Left ventricle myocardium inferior (tissue), 1 donor: ENCODE results near the gene RAB23. TPM values are rescaled to one million over a fixed set of nuclear protein-coding genes. Genes with fewer than 3 reads are reported as not detected.

Source experiments
- DNase-seq: peaks from one replicate; pipeline ENCODE4 v3.0.0-alpha.2; 2020
- H3K27ac ChIP-seq: fragments of 200-600 bp; replicated peaks from 2 replicates; pipeline ENCODE4 v1.8.0; 2021
- H3K27me3 ChIP-seq: fragments of 200-600 bp; 2 replicates; pipeline ENCODE4 v1.8.0; 2021; ENCODE audit warnings: low read depth
- H3K36me3 ChIP-seq: fragments of 200-600 bp; 2 replicates; pipeline ENCODE4 v1.8.0; 2021
- H3K4me1 ChIP-seq: fragments of 200-600 bp; 2 replicates; pipeline ENCODE4 v1.8.0; 2021
- H3K4me3 ChIP-seq: fragments of 200-600 bp; 2 replicates; pipeline ENCODE4 v1.8.0; 2021; ENCODE audit warnings: mild to moderate bottlenecking, moderate library complexity
- H3K9me3 ChIP-seq: fragments of 200-600 bp; replicated peaks from 2 replicates; pipeline ENCODE4 v1.8.0; 2021
- CTCF ChIP-seq: fragments of 200-600 bp; IDR thresholded peaks from 2 replicates; pipeline ENCODE4 v1.8.0; 2021; ENCODE audit warnings: antibody characterized with exemption, mild to moderate bottlenecking, borderline replicate concordance
- intact Hi-C: fragments of 100-400 bp; cut with micrococcal nuclease; formaldehyde crosslinking; loops from one replicate; pipeline ENCODE4 v1.11.0; 2022
- total RNA-seq: library from RNA; stranded (reverse); fragmentation: NEBNext Ultra II Directional; extraction: Animal tissue kit (Norgen Biotek cat#: 25700); gene quantifications from one replicate; pipeline ENCODE4 v1.2.1, GENCODE V29; 2021
- donor health status: DM: no; HTN: yes; CAD: no; lungs with severe emphysema.

The RAB23 gene
- total RNA-seq, 1 donor from 2014 or later = 10.9 TPM

GRCh38 chr6:57162028-57162427 is 60.1 kb downstream of the RAB23 start:
- Histone ChIP-seq H3K9me3 (peaks cover 16% of the 10 kb centered on the region), H3K27me3 (no peaks in the 10 kb centered on the region), H3K36me3 (peaks cover 48% of the 10 kb centered on the region), H3K27ac (no peak overlapping the region), H3K4me1 (no peaks in the 10 kb centered on the region), H3K4me3 (no peak overlapping the region)
- DNase-seq = no peak
- intact Hi-C loops = no loop called here
- TF ChIP-seq CTCF = no peak

DNA sequence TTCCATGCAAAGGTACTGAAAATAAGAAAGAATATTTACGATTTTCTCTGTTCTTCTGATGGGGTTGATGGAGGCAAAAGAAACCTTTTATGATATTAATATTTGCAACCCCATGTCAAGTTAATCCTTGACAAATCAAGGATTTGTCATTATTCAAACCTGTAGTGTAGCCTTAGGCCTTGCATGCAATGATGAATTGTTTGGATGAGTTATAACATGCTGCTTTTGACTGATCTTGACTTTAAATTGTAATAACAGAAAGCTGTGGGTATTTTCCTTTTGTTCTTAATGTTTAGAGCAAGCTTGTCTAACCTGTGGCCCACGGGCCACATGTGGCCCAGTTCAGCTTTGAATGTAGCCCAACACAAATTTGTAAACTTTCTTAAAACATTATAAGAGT is 63.0 kb downstream of the RAB23 start:
- DNase-seq = no peak
- intact Hi-C loops = no loop called here
- H3K4me3 ChIP-seq = no peak overlapping the region
- H3K27ac ChIP-seq = no peak overlapping the region
- H3K4me1 ChIP-seq = no peaks in the 10 kb centered on the region
- peaks cover 55% of the 10 kb centered on the region for H3K36me3 ChIP-seq
- H3K9me3 ChIP-seq = peaks cover under 1% of the 10 kb centered on the region
- TF ChIP-seq CTCF = no peak
- H3K27me3 ChIP-seq = no peaks in the 10 kb centered on the region

DNA sequence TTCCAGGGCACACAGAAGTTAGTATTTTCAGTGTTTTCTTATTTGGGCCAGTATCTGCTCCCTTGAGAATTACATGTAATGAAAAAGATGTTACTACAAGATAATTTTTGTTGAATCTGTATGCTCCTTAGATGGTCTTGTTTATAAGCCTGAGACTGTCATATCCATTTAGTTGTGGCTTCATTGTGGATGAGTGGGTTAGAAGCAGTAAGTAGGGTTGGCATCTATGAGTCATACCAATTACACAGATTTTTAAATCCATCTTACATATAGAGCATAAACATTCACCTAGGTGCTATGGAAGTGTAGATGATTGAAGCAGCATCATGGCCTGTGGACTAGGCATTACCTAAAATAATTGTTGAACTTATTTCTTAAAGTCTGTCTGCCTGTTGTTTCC is 63.4 kb downstream of the RAB23 start:
- Histone ChIP-seq H3K4me1 (no peaks in the 10 kb centered on the region), H3K27me3 (no peaks in the 10 kb centered on the region), H3K4me3 (no peak overlapping the region), H3K9me3 (no peaks in the 10 kb centered on the region), H3K36me3 (peaks cover 55% of the 10 kb centered on the region), H3K27ac (no peak overlapping the region)
- TF ChIP-seq CTCF = no peak
- intact Hi-C loops = no loop called here
- no peak for DNase-seq

GRCh38 chr6:57147955-57148858 is 73.9 kb downstream of the RAB23 start:
- no peak for TF ChIP-seq CTCF
- Histone ChIP-seq H3K36me3 (peaks cover 59% of the 10 kb centered on the region), H3K27ac (no peak overlapping the region), H3K4me3 (no peak overlapping the region), H3K4me1 (no peaks in the 10 kb centered on the region), H3K27me3 (no peaks in the 10 kb centered on the region), H3K9me3 (no peaks in the 10 kb centered on the region)
- no peak for DNase-seq
- intact Hi-C loops = no loop called here

- Histone ChIP-seq H3K27me3 (no peaks in the 10 kb centered on the region), H3K9me3 (no peaks in the 10 kb centered on the region), H3K27ac (no peak overlapping the region), H3K36me3 (peaks cover 59% of the 10 kb centered on the region), H3K4me3 (no peak overlapping the region), H3K4me1 (no peaks in the 10 kb centered on the region)
- intact Hi-C loops = no loop called here
- no peak for TF ChIP-seq CTCF
- DNase-seq = no peak
These were observed 74.7 kb downstream of the RAB23 start for GRCh38 chr6:57147401-57147800.
